Activated naive CD4-positive, alpha-beta T cell treated with Interleukin-2 at 50 U/mL for 16 hours (primary cell): ENCODE measurements around the gene RSAD2.
"Not testable (repeated sequence)": the region's sequence is repeated elsewhere in the genome, so short reads cannot be mapped to it uniquely, and the experiment has no call there.

Source experiments
- DNase-seq: peaks from one replicate; pipeline ENCODE4 v3.0.0-alpha.2; 2020

Gene RSAD2

DNA sequence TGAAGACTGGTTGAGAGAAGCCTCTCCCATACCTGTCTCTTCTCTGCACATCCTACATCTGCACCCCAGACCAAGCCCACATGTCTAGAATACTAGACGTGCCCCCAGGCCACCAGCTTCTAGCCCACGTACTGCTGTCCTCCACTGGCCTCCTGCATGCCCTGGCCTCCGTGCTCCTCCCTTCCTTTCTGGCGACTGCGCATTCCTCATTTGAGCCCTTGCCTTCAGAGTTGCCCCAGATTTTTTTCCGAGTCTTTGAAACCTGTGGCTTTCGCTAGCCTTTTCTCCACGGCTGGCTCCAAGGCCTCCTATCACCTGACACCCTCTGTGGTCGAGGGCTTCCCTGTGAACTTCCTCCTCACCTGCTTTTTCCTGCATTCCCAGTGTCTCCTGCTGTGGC lies 50.9 kb downstream of the RSAD2 start:
- no peak for DNase-seq

DNA sequence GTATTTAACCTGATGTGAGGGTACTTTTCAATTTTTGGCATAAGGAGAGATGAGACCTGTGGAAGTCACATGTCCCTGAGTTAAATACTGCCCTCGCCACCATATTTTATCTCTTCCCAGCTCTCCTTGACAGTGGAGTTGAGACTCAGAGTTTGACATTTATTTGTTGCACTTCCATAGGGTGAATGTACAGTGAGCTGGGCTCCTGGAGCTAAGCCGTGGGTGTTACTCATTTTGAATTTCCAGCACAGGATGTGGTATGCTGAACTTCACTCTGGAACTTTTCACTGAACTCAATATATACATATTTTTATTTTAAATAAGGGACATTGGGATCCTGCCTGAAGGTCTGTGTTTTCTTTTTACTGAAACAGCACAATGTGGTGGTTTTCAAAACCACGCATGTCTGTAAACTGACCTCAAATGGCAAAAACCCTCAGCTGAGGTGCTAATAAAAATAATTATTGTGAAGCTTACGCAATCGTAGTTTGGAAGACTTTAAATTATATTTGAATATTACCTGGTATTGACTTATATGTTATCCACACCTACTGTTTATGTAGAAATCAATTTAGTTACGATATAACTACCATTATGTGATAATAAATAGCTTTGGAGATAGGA lies 51.7 kb downstream of the RSAD2 start:
- no peak for DNase-seq

DNA sequence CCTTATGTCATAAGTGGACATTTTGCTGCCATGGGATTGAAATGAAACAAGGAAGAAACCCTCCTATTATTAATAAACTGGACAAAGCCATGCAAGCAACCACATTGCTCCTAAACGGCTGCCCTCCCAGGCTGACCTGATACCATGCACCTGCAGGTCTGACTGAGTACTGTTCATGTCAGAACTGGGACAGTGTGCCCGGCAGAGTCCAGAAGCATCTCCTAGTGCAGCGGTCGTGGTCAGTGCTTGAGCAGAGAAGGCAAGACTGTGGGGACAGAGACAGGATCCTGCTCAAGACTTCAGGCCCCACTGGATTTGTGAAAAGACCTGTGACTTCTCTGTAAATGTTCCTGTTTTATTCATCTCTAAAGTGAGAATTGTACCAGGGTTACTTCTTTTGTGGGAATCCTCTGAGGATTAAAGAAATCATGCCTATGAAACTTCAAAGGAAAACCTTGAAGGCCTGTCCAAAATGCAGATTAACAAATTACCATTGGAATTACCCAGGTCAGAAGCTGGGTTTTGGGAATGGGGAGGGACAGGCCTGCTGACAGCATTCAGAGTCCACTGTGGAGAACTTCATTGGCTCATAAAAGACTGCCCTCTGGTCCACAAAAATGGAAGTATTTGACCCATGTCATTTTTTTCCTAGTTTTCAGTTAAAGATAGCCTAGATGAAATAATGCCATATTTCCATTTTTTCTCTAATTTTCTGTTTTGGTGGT lies 53.5 kb downstream of the RSAD2 start:
- DNase-seq = no peak

DNA sequence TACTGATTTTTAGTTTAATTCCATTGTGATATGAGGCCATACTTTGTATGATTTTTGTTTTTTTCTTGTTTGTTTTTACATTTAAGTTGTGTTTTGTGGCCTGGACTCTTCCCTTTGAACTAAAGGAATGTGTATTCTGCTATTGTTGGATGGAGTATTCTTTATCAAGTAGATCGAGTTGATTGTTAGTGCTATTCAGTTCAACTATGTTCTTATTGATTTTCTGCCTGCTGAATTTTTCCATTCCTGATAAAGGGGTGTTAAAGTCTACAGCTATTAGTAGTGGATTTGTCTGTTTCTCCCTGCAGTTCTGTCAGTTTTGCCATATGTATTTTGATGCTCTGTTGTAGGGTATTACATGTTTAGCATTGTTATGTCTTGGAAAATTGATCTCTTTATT lies 54.2 kb downstream of the RSAD2 start:
- no peak for DNase-seq

DNA sequence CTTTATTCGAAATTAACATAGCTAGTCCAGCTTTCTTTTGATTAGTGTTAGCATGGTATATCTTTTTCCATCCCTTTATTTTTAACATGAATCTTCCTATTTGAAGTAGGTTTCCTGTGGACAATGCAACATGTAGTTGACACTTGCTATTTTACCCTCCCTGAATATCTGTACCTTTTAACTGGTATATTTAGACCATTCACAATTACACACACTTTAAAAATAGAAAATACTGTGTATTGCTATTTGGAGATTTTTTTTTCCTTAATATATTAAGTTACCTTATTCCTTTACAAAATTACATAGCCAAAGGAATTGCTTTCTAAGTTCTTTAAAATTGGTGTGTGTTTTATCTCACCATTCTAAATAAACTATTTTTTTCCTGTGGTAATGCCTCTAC lies 54.6 kb downstream of the RSAD2 start:
- no peak for DNase-seq

DNA sequence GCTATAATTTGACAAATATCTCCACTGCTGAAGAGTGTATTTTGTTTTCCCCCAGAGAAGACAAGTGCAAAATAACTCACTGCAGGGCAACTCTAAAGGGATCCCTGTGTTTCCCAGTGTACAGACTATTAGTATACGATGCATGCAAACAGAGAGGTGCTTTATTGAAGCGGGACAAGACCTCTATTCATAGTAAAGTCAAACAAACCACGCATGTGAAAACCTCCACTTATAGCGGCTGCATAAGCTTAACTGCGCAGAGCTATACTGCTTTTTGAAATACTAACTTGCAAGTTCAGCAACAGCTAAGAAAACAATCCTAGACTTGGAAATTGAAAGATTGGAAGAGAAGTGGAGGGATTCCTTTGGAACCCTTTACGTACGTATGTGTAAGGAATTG lies 55.3 kb downstream of the RSAD2 start:
- no peak for DNase-seq

DNA sequence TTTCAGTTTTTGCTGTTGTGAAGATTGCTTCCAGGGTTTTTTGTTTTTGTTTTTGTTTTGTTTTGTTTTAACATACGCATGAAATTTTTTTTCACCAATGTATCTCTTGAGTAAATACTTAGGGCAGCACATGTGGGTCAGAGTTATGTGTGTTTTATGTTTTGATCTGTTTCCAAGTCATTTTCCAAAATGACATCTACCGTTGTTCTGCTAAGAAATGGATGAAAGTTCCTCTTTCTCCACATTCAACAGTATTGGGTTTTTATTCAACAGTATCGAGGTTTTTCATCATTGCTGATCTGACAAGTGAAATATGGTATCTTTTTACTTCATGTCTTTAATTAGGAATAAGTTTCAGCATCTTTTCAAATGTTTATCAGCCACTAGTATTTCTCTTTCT lies 56.3 kb downstream of the RSAD2 start:
- no peak for DNase-seq

DNA sequence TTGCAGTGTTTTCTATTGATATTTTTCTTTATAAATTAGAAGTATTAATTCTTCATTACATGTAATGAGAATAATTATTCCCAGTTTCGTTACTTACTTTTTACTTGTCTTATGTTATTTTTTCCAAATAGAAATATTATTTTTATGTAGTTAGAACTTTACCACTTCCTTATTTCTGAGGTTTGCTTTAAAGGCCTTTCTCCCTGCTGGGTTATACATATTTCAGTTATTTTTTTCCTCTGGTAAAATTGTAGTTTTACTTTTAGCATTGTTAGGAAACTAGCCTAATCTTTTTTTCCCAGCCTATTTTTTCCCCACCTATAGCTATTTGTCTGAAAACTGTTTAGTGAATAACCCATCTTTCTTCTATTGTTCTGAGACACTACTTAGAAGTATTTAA lies 56.8 kb downstream of the RSAD2 start:
- no peak for DNase-seq

DNA sequence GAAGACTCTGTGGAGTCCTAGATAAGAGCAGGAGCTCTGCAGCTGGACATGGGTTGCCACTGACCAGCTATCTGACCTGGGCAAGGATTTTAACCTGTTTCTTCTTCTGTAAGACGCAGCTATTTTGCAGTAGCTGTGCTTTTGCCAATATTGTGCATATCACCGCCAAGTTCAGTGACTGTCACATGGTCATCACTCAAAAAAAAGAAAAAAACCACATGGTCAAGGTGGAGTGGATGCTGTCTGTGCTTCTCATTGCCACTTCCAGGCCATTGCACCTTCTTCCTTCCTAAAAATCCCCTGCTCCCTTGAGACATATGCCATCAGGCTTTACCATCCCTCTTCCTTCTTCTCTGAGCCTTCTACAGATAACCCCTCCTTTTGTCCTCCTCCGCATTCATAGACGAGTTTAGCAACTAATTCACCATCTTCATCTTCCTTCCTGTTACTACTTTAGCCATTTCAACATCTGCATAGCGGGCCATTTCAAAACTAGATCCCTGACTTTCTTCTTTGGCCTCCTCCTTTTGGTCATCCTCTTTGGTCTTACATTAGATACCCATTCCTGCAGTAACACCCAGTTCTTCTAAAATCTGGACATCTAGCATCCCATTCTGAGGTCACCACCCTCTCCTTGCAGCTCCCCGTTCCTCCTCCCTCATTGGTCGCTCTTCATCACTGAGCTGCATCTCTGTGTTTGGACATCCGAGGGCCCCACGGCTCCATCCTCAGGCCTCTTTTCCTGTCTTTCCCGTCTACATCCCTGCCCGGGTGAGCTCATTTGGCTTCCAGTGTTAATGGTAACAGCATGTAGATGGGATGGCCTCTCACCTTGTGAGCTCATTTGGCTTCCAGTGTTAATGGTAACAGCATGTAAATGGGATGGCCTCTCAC lies 57.4 kb downstream of the RSAD2 start:
- DNase-seq = no peak

DNA sequence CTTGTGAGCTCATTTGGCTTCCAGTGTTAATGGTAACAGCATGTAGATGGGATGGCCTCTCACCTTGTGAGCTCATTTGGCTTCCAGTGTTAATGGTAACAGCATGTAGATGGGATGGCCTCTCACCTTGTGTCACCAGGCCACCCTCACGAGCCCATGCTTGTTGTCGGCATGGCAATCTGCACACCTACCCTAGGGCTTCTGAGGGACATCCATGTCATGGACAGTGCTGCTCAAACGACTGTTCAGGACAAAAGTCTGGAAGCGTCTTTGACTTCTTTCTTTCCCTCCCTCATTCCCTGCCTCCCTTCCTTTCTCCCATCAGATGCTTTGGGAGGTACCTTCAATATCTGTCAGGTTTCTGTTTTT lies 58.1 kb downstream of the RSAD2 start:
- not testable (repeated sequence) for DNase-seq

DNA sequence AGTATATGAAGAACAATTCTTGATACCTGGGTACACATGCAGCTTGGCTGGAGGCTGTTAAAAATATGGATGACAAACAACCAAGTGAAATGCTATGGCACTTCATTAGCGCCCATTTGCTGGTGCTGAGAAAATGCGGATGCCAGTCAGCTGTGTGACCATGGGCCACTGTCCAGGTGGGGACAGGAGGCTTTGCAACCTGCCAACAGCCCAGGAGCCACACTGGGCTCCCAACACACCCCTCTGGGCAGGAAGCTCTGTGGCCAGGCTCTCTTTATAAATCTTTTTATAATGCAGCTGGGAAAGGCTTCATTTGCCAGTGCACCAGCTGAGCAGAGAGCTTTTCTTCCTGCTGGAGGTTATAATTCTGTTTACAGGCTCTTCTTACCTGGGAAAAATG lies 59.6 kb downstream of the RSAD2 start:
- no peak for DNase-seq

DNA sequence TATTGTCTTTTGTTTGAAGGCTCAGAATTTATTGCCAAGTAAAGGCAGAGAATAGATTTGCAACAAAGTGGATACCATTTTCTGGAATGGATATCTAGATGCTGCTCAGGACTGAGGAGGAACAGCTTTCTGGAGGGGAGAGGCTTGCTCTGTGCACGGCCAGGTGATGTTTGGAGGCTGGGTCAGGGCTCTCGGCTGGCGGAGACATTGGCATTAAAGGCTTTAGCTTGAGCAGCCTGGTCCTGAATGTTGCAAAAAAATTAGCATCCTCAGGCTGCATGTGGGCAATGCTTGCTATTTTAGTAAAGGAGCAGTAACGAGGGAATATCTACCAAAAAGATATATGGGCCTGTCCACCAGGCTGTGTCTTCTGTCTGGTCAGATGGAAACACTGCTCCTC lies 60.0 kb downstream of the RSAD2 start:
- no peak for DNase-seq

DNA sequence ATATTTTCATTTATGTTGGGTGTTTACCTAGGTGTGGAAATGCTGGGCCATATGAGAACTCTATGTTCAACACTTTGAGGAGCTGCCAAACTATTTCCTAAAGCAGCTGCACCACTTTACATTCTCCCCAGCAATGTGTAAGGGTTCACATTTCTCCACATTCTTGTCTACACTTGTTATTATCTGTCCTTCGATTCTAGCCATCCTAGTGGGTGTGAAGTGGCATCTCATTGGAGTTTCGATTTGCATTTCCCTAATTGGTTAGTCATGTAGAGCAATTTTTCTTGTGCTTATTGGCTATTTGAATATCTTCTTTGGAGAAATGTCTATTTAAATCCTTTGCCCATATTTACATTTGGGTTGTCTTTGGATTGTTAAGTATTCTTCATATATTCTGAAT lies 61.5 kb downstream of the RSAD2 start:
- DNase-seq = no peak

DNA sequence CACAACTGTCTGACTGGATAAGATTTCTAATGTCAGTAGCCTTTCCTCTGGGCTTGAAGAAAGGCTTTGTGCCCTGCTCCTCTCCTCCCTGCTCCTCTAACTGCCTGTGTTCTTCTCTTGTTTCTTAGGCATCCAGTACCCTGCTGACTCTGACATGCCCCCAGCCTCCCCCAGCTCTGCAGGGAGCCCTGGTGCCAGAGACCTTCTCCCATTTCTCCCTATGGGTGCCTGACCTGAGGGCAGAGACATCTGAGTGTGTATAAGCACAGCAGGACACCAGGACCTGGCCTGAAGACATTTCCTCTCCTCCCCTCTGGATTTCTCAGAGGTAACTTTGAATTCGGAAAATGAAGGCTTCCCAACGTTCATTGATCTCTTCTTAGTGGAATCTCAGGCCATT lies 63.2 kb downstream of the RSAD2 start:
- DNase-seq = no peak

DNA sequence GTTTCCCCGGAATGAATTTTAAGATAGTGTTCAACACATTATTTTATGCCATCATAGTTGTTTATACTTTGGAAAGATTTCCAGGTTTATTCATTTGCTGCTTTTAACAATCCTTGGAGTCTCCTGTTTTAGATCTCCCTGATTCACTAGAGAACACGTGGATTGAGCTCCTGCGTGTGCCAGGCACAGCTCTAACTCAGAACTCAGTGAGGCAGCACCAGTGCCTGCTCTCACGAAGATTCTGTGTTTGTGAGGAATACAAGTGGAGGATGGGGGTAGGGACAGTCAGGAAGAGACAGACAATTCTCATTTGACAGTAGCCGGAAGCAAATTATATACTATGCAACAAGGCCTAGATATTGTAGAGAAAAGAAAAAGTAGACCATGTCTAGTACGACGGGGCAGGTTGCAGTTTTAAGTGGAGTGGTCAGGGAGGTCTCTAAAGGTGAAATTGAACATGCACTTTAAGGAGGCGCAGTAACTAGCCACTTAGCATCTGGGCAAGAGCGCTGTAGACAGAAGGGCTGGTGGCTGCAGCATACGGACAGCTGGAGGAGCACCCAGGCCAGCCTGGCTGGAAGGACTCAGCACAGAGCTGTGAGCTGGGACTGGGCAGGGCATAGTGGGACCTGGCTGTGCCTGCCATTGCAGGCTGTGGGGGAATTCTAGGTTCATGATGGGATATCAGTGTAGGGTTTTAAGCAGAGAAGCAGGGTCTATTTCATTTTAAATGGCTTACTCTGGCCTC lies 63.9 kb downstream of the RSAD2 start:
- no peak for DNase-seq

DNA sequence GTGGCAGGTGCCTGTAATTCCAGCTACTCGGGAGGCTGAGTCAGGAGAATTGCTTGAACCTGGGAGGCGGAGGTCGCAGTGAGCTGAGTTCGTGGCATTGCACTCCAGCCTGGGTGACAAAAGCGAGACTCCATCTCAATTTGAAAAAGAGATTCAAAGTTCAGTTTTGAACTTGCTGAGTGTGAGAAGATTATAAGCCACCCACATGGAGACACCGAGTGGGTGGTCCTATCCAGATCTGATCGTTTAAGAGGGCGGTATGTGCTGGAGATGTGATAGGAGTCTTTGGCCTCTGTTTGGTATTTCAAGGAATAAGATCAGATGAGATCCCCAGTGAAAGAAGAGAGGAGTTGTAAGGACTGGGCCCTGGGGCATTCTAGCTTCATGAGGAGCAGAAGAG lies 65.3 kb downstream of the RSAD2 start:
- no peak for DNase-seq

DNA sequence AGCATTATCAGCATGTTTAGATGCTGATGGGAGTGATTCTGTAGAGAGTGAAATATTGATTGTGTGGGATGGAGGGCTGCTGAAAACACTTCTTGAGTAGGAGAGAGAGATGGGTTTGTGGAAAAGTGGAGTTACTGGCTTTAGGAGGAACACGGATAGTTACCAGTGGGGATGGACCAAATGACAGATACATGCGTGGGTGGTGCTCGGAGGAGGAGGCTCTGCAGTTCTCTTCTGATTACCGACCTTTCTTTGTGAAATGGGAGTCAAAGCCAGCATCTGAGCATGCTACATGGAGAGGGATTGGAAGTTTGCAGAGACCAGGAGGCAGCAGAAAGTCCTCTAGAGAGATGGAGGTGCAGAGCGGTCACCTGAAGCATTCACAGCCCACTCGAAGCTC lies 65.9 kb downstream of the RSAD2 start:
- DNase-seq = no peak

DNA sequence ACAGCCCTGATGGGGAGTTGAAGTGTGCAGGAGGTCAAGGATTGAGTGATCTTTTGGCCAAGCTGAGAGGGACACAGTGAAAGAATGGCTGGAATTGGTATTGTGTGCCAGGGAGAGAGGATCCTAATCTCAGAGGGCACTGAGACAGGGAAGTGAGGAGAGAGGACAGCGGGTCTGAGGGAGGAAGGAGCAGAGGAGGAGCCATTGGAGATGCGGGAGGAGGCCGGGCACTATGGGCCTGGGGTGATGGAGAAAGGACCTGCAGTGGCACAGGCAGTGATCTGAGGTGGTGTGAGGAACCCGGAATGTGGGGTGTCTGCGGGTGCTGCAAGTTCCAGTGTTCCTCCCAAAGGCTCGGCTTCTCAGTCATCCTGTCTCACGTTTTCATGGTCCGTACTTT lies 66.4 kb downstream of the RSAD2 start:
- DNase-seq = no peak

DNA sequence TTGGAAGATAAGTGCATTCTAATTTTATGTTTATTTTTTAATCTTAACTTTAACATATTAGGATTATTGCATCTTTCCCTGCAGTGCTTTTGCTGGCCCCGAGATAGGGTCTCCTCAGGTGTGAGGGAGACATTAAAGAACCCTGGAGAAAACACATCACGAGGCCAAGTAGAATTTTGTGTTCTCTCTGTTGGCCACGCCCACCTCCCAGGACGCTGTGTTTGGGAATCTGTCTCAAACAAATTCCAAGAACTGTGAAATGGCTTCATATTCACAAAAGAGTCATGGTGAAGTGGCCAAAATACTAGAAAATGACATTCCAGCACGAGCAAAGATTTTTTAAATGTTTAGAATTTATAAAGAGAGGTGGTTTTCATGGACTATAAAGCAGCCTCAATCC lies 67.0 kb downstream of the RSAD2 start:
- DNase-seq = no peak

DNA sequence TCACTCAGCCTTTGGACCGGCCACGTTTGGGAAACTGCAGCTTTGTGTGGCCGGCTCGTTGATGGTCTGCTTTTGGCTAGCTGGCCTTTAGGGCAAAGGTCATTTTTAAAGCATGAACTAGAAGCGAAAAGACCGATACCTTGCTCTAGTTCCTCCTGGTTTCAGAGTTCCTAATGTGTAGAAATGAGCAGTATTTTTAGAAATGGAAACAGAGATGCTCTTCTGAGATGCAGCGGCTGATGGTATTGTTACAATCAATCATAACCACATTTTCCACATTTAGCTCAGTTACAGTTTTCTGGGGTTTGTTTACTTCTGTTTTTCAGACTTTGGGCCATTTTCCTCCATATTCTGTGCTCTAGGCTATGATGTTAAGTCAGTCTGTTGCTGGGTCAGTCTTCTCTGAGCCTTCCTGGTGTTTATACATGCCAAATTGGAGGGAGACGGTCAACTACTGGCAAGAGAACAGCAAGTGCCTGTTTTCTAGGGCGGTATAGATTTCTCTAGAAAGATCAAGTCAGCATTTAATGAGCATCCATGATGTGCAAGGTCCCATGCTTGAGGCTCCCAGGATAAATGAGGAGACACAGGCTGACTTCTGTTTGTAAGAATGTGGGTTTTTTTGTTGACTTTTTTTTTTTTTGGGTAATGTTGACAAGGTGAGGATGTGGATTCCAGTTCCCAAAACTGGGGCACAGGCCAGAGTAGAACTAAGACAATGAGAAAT lies 67.7 kb downstream of the RSAD2 start:
- DNase-seq = no peak

DNA sequence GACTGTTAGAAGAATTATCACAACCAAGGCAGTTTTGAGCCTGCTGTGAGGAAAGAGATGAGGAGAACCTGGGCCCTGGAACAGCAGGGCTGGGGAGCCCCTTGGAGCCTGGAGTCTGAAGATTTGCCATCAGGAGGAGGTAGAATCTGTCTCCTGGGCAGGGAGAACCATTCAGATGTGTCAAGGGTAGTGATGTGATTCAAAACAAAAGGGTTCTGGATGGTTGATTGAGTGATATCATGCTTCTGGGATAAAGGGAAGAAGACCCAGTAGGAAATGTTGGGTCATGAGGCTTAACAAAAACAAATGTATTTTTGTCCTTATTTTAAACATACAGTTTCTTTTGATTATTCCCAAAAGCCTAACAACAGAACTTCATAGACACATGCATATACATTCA lies 68.2 kb downstream of the RSAD2 start:
- DNase-seq = no peak

DNA sequence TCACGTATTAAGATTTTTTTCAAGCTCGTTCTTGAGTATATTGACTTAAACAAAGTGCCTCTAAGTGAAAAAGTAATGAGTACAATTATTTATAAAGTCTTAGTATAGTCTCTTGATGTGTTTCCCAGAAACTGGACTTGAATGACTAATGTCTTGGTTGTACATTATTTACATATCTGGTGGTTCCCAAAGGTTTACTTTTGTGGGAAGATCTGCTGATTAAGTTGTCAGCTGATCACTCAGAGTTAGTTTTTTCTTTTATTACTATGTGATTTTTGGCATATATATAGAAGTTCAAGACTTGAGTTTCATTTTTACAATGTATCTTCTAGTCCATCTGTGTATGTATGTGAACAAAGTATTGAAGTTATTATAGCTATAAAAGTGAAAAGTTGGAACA lies 69.1 kb downstream of the RSAD2 start:
- no peak for DNase-seq
